ENCODE results near the gene PDE11A. TPM values are rescaled to one million over a fixed set of nuclear protein-coding genes. Genes with fewer than 3 reads are reported as not detected.
"Not testable (repeated sequence)": the region's sequence is repeated elsewhere in the genome, so short reads cannot be mapped to it uniquely, and the experiment has no call there.

PDE11A gene
- total and polyA plus RNA-seq, 5 donors from 2014 or later: not detected

DNA sequence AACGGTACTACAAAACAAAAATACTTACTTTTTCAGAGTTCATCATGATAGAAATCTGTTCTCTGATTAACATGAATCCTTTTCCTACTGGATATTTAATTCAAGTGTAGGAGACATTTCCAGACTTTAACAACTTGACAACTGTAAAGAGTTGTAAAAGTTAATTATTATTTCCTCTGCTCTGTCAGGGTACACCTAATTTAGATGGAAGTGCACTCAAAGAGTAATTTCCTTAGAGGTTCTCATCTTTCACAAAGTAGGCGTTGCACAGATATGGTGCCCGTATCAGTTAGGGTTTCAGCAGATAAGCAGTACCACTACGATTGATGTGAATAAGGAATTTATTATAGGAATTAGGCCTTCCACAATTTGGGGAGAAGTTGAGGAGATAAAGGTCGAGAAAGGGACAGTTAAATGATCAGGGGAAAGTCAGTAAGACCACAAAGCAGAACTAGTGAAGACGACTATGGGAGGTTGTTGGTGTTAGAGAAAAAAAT, 16.2 kb upstream of the PDE11A start:
- H3K27me3 Mint-ChIP-seq: peaks cover 22% of the 10 kb centered on the region
- no peaks in the 10 kb centered on the region for H3K4me1 Mint-ChIP-seq

DNA sequence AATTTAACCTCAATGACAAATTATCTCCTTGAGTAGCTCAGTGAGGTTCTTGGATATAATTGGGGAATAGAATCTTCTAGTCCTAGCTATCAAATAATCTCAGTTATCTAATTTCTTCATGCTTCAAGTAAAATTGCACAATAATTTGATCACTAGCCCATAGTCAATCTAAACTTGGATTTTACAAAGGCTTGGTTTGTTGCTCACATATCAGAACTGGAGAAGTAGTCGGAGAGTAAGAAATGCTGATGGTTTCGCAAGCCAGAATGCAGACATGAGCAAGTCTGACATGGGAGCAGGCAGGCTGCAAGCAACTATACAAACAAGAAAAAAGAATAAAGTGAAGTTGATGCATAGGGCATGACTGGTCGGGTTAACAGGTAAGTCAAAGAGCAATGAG, 11.7 kb upstream of the PDE11A start:
- Histone ChIP-seq H3K4me3 (ENCODE audit: low read depth, low read length) (no peak overlapping the region), H3K36me3 (ENCODE audit: control insufficient read depth, insufficient read depth, low read length) (no peaks in the 10 kb centered on the region), H3K4me1 (ENCODE audit: control insufficient read depth, insufficient read depth, low read length, poor library complexity, severe bottlenecking) (no peaks in the 10 kb centered on the region), H3K27me3 (ENCODE audit: control insufficient read depth, insufficient read depth, low read length) (peaks cover 6% of the 10 kb centered on the region), H3K9me3 (ENCODE audit: control insufficient read depth in 2 of 2, low read length in 2 of 2) (no peaks in the 10 kb centered on the region), H3K27ac (ENCODE audit: insufficient read depth, low read length, poor library complexity, severe bottlenecking) (no peak overlapping the region)
- H3K4me3 Mint-ChIP-seq: no peak overlapping the region
- H3K4me1 Mint-ChIP-seq: no peaks in the 10 kb centered on the region
- no peak for DNase-seq
- no peak overlapping the region for H3K27ac Mint-ChIP-seq
- H3K36me3 Mint-ChIP-seq: no peaks in the 10 kb centered on the region
- peaks cover 18% of the 10 kb centered on the region for H3K27me3 Mint-ChIP-seq
- peaks cover 0 to 2% (median 0%) of the 10 kb centered on the region in 7 donors for H3K9me3 Mint-ChIP-seq
- no peak for ATAC-seq (ENCODE audit: low read depth in 2 of 2)

More for the DNA sequence above, 16.2 kb upstream of the PDE11A start:
- Histone ChIP-seq H3K9me3 (ENCODE audit: control insufficient read depth in 2 of 2, low read length in 2 of 2) (no peaks in the 10 kb centered on the region), H3K36me3 (ENCODE audit: control insufficient read depth, insufficient read depth, low read length) (no peaks in the 10 kb centered on the region), H3K27me3 (ENCODE audit: control insufficient read depth, insufficient read depth, low read length) (peaks cover 7% of the 10 kb centered on the region), H3K4me1 (ENCODE audit: control insufficient read depth, insufficient read depth, low read length, poor library complexity, severe bottlenecking) (no peaks in the 10 kb centered on the region), H3K27ac (ENCODE audit: insufficient read depth, low read length, poor library complexity, severe bottlenecking) (no peak overlapping the region), H3K4me3 (ENCODE audit: low read depth, low read length) (no peak overlapping the region)
- Mint-ChIP-seq H3K9me3 (no peaks in the 10 kb centered on the region), H3K27ac (no peak overlapping the region), H3K4me3 (no peak overlapping the region), H3K36me3 (no peaks in the 10 kb centered on the region)
- DNase-seq (no peak), ATAC-seq (ENCODE audit: low read depth in 2 of 2) (no peak)

DNA sequence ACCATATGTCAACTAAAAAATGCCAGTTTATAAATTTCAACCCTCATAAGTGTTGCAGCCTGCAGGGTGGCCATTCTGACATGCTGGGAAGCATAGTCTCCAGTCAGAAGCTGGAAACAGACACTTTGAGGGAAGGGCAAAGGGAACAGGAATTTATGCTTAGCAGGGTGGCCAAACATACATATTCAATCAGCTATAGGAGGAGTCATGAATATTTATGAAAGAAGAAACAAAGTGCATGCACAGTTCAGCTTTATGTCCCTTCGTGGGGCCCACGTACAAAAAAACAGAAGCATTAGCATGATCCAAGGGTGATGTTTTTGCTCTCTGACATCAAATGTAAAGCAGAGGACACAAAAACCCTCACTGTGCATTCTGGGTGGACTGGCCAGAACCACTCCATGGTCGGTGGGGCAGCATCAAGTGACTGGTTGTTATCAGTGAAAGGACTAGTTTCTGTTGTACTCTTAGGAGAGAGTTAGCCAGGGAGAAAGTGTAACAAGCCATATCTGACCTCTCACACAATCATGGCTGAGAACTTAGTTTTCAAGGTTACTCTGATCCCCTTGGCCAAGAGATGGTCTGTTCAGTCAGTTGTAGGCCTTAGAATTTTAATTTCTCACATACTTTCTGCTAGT, 9.9 kb upstream of the PDE11A start:
- Histone ChIP-seq H3K4me1 (ENCODE audit: control insufficient read depth, insufficient read depth, low read length, poor library complexity, severe bottlenecking) (no peaks in the 10 kb centered on the region), H3K27me3 (ENCODE audit: control insufficient read depth, insufficient read depth, low read length) (peaks cover 7% of the 10 kb centered on the region), H3K27ac (ENCODE audit: insufficient read depth, low read length, poor library complexity, severe bottlenecking) (no peak overlapping the region), H3K36me3 (ENCODE audit: control insufficient read depth, insufficient read depth, low read length) (no peaks in the 10 kb centered on the region), H3K4me3 (ENCODE audit: low read depth, low read length) (no peak overlapping the region), H3K9me3 (ENCODE audit: control insufficient read depth in 2 of 2, low read length in 2 of 2) (no peaks in the 10 kb centered on the region)
- H3K4me1 Mint-ChIP-seq: no peaks in the 10 kb centered on the region
- peaks cover 16% of the 10 kb centered on the region for H3K27me3 Mint-ChIP-seq
- H3K4me3 Mint-ChIP-seq: no peak overlapping the region
- no peak overlapping the region for H3K27ac Mint-ChIP-seq
- no peak for ATAC-seq (ENCODE audit: low read depth in 2 of 2)
- no peaks in the 10 kb centered on the region for H3K36me3 Mint-ChIP-seq
- H3K9me3 Mint-ChIP-seq: peaks cover 0 to 3% (median 0%) of the 10 kb centered on the region in 7 donors
- no peak for DNase-seq

DNA sequence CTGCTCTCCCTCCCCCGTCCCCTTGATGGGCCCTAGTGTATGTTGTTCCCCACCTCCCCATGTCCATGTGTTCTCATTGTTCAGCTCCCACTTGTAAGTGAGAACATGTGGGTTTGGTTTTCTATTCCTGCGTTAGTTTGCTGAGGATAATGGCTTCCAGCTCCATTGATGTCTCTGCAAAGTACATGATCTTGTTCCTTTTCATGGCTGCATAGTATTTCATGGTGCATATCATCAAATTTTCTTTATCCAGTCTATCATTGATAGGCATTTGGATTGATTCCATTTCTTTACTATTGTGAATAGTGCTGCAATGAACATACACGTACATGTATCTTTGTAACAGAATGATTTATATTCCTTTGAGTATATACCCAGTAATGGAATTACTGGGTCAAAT, 6.7 kb upstream of the PDE11A start:
- DNase-seq; H3K9me3 Mint-ChIP-seq; H3K27ac ChIP-seq (ENCODE audit: insufficient read depth, low read length, poor library complexity, severe bottlenecking); H3K27ac Mint-ChIP-seq; H3K36me3 Mint-ChIP-seq; H3K4me3 ChIP-seq (ENCODE audit: low read depth, low read length); H3K4me1 ChIP-seq (ENCODE audit: control insufficient read depth, insufficient read depth, low read length, poor library complexity, severe bottlenecking); H3K4me1 Mint-ChIP-seq; H3K27me3 ChIP-seq (ENCODE audit: control insufficient read depth, insufficient read depth, low read length); ATAC-seq (ENCODE audit: low read depth in 2 of 2); H3K9me3 ChIP-seq (ENCODE audit: control insufficient read depth in 2 of 2, low read length in 2 of 2); H3K4me3 Mint-ChIP-seq; H3K36me3 ChIP-seq (ENCODE audit: control insufficient read depth, insufficient read depth, low read length): not testable (repeated sequence)
- H3K27me3 Mint-ChIP-seq: peaks cover 36% of the 10 kb centered on the region

DNA sequence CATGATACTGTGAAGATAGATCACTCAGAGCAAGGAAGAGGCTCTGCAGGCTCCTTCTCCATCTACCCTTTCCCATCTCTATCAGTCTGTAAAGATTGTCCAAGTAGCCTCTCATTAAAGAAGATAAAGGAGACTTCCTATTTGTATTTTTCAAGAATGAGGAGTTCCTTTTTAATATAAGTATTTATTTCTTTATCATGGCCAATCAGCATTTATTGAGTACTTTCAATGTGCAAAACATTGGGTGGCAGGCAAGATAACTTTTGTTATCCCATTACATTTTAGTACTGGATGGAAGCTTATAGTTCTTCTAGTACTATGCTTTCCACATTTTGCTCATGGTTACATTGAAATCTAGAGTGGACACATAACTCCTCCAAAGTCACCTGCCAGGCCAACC, 3.6 kb upstream of the PDE11A start:
- no peak overlapping the region for H3K27ac Mint-ChIP-seq
- no peaks in the 10 kb centered on the region for H3K36me3 ChIP-seq (ENCODE audit: control insufficient read depth, insufficient read depth, low read length)
- H3K27me3 ChIP-seq (ENCODE audit: control insufficient read depth, insufficient read depth, low read length): peaks cover 9% of the 10 kb centered on the region
- no peak overlapping the region for H3K27ac ChIP-seq (ENCODE audit: insufficient read depth, low read length, poor library complexity, severe bottlenecking)
- no peaks in the 10 kb centered on the region for H3K9me3 ChIP-seq (ENCODE audit: control insufficient read depth in 2 of 2, low read length in 2 of 2)
- no peak for ATAC-seq (ENCODE audit: low read depth in 2 of 2)
- H3K4me3 ChIP-seq (ENCODE audit: low read depth, low read length): no peak overlapping the region
- peaks cover 9% of the 10 kb centered on the region for H3K4me1 ChIP-seq (ENCODE audit: control insufficient read depth, insufficient read depth, low read length, poor library complexity, severe bottlenecking)
- no peak for DNase-seq
- peaks cover 58% of the 10 kb centered on the region for H3K27me3 Mint-ChIP-seq
- no peaks in the 10 kb centered on the region for H3K36me3 Mint-ChIP-seq
- peaks cover 0 to 4% (median 1%) of the 10 kb centered on the region in 7 donors for H3K9me3 Mint-ChIP-seq
- H3K4me3 Mint-ChIP-seq: no peak overlapping the region
- H3K4me1 Mint-ChIP-seq: peaks cover 0 to 10% (median 0%) of the 10 kb centered on the region in 4 donors

DNA sequence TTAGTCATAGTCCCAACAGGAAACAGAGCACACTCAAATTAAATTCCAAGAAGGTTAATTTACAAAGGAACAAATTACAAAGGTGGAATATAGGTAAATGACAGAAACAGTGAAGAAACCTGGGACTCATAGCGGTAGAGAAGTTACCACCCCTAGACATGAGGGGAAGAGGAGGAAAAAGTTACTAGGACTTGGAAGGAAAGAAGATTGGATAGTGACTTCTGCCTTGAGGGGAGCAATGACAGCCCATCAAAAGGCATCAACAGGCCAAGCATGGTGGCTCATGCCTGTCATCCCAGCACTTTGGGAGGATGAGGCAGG, 2.4 kb upstream of the PDE11A start:
- Mint-ChIP-seq H3K4me3 (no peak overlapping the region), H3K27me3 (peaks cover 67% of the 10 kb centered on the region), H3K36me3 (no peaks in the 10 kb centered on the region), H3K4me1 (peaks cover 0 to 10% (median 0%) of the 10 kb centered on the region in 4 donors), H3K27ac (no peak overlapping the region), H3K9me3 (peaks cover 0 to 3% (median 1%) of the 10 kb centered on the region in 7 donors)
- no peak for DNase-seq
- no peak overlapping the region for H3K4me3 ChIP-seq (ENCODE audit: low read depth, low read length)
- no peak for ATAC-seq (ENCODE audit: low read depth in 2 of 2)
- no peaks in the 10 kb centered on the region for H3K36me3 ChIP-seq (ENCODE audit: control insufficient read depth, insufficient read depth, low read length)
- H3K27me3 ChIP-seq (ENCODE audit: control insufficient read depth, insufficient read depth, low read length): peaks cover 13% of the 10 kb centered on the region
- no peak overlapping the region for H3K27ac ChIP-seq (ENCODE audit: insufficient read depth, low read length, poor library complexity, severe bottlenecking)
- peaks cover 9% of the 10 kb centered on the region for H3K4me1 ChIP-seq (ENCODE audit: control insufficient read depth, insufficient read depth, low read length, poor library complexity, severe bottlenecking)
- no peaks in the 10 kb centered on the region for H3K9me3 ChIP-seq (ENCODE audit: control insufficient read depth in 2 of 2, low read length in 2 of 2)

DNA sequence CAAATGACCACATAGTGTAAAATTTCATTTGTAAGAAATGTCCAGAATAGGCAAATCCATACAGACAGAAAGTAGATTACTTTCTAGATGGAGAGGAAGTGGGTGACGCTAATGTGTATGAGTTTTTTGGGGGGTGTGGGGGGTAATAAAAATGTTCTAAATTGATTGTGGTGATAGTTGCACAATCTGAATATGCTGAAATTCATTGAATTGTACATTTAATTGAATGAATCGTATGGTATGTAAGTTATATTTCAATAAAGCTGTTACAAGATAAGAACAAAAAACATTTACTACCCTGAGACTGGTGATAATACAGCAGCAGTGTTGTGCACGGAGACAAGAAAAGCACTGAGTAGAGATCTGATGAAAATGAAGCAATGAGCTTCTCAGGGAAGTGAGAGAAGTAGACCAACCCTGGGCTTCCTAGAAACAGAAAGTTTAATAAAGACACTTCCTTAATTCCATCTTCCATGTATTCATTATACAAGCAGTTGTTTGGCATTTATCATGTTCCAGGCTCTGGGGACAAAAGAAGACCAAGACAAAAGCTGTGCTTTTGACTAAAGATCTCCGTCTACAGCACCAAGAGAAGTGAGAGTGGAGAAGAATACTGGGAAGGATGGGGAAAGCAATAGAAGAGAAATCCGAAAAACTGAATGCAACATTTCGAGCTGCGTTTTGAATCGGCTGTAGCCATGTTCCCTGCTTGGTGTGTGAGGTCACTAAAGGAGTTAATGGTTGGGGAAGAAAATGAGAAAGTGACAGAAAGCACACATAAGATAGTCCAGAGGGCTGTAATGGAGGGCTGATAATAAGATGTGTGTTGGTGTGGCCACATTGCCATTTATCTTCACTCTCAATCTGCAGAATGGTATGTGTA, 1.8 kb upstream of the PDE11A start:
- H3K36me3 Mint-ChIP-seq: no peaks in the 10 kb centered on the region
- Histone ChIP-seq H3K4me3 (ENCODE audit: low read depth, low read length) (no peak overlapping the region), H3K4me1 (ENCODE audit: control insufficient read depth, insufficient read depth, low read length, poor library complexity, severe bottlenecking) (peaks cover 9% of the 10 kb centered on the region), H3K9me3 (ENCODE audit: control insufficient read depth in 2 of 2, low read length in 2 of 2) (no peaks in the 10 kb centered on the region), H3K27me3 (ENCODE audit: control insufficient read depth, insufficient read depth, low read length) (peaks cover 13% of the 10 kb centered on the region), H3K36me3 (ENCODE audit: control insufficient read depth, insufficient read depth, low read length) (no peaks in the 10 kb centered on the region), H3K27ac (ENCODE audit: insufficient read depth, low read length, poor library complexity, severe bottlenecking) (no peak overlapping the region)
- H3K4me1 Mint-ChIP-seq: peaks cover 0 to 10% (median 0%) of the 10 kb centered on the region in 4 donors
- H3K9me3 Mint-ChIP-seq: peaks cover 0 to 2% (median 1%) of the 10 kb centered on the region in 7 donors
- ATAC-seq (ENCODE audit: low read depth in 2 of 2) (no peak), DNase-seq (no peak)
- peaks cover 69% of the 10 kb centered on the region for H3K27me3 Mint-ChIP-seq
- H3K27ac Mint-ChIP-seq: no peak overlapping the region
- H3K4me3 Mint-ChIP-seq: no peak overlapping the region

Measured in CD4-positive, CD25-positive, alpha-beta regulatory T cell (primary cell).